ENCODE data around the gene RUNX1.

DNA sequence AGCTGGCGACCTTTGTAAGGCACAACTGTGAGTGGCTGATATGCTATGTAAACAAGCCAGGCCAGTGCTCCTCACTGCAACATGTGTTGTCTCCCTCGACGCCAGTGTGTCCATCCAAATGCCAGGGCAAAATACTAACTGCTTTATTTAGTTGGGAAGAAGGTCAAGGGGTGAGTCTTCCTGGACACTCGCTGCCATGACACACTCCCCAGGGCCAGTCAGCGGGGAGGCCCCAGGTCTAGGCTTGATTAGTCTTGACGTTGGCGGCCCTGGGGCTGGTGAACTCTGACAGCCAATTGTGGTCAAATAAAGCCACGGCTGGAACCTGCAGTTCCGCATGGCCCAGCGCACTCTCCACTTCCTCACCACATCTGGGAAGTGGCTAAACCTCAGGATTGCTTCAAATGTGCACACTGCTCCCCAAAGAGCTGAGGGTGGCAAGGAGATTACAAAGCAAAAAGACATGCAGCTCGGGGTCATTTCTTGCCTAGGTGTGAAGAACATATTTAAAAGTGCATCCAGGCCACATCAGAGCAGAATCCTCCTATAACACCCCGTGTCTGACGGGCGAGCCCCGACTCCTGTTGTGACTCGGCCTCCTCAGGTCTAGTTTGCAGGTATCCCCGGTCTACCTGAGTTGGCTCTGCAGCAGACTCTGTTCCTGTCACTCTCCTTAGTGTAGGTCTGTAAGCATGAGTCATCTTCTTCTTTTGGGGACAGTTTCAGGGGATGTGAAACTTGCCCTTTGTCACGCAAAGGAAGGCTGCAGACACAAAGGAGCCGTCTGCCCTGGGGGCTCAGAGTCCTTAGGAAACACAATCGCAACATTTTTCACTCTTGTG lies 183.5 kb downstream of the RUNX1 start:
- TF ChIP-seq, protein P1, sequence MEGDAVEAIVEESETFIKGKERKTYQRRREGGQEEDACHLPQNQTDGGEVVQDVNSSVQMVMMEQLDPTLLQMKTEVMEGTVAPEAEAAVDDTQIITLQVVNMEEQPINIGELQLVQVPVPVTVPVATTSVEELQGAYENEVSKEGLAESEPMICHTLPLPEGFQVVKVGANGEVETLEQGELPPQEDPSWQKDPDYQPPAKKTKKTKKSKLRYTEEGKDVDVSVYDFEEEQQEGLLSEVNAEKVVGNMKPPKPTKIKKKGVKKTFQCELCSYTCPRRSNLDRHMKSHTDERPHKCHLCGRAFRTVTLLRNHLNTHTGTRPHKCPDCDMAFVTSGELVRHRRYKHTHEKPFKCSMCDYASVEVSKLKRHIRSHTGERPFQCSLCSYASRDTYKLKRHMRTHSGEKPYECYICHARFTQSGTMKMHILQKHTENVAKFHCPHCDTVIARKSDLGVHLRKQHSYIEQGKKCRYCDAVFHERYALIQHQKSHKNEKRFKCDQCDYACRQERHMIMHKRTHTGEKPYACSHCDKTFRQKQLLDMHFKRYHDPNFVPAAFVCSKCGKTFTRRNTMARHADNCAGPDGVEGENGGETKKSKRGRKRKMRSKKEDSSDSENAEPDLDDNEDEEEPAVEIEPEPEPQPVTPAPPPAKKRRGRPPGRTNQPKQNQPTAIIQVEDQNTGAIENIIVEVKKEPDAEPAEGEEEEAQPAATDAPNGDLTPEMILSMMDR (conservative IDR thresholded peaks at IDR 0.05): no peak
- TF ChIP-seq ZFX (IDR thresholded peaks at IDR 0.05): no peak

Measured in C4-2B (cell line).